ENCODE results near the gene FOLR3. TPM values are rescaled to one million over a fixed set of nuclear protein-coding genes. Genes with fewer than 3 reads are reported as not detected.
"Not testable (repeated sequence)": the region's sequence is repeated elsewhere in the genome, so short reads cannot be mapped to it uniquely, and the experiment has no call there.

Gene FOLR3
- total and polyA plus RNA-seq, 9 of the 15 experiments (the other 6 are each of a cell fraction or from before 2014, with no cell fraction given): not detected

GRCh38 chr11:72153874-72154273 is 18.3 kb downstream of the FOLR3 start:
- Histone ChIP-seq H3K4me1 (replicated peaks in 1 of 2; ENCODE audit: control insufficient read depth in 2 of 2, insufficient read depth in 2 of 2, low read length in 2 of 2) (peaks cover 3 to 22% of the 10 kb centered on the region in 2 experiments; a peak in 4 of 5 replicates), H3K27ac (ENCODE audit: extremely low read depth, low read depth, low read length) (peak overlapping the region; percentile 5; the same call in 2 of the 3 replicates), H2AFZ (ENCODE audit: low read depth, low read length) (peak overlapping the region; percentile 82)
- H4K20me1 ChIP-seq (replicated peaks; ENCODE audit: control insufficient read depth, insufficient read depth, low read length); H3K9ac ChIP-seq (ENCODE audit: insufficient read depth in 1 of 2, low read depth in 2 of 2, low read length in 2 of 2); H3K4me2 ChIP-seq (ENCODE audit: insufficient read depth, low read length); H3K79me2 ChIP-seq (ENCODE audit: control insufficient read depth, insufficient read depth, low read length); H3K4me3 ChIP-seq; intact Hi-C loops (cut with micrococcal nuclease); CTCF ChIA-PET (ENCODE audit: low intra/inter-chr PET ratio); BruUV-seq (replicated peaks); H3K27me3 ChIP-seq (ENCODE audit: control insufficient read depth in 2 of 2, insufficient read depth in 2 of 2, low read length in 2 of 2); DNase-seq (ENCODE audit: extremely low read depth in 1 of 4, low spot score in 3 of 4); H3K9me1 ChIP-seq (ENCODE audit: control insufficient read depth, insufficient read depth, low read length); FAIRE-seq; H3K36me3 ChIP-seq (ENCODE audit: control insufficient read depth, insufficient read depth, low read length); H3K9me3 ChIP-seq (replicated peaks; ENCODE audit: control insufficient read depth, insufficient read depth, low read depth, low read length): not testable (repeated sequence)
- 67% methylated on average over 3 of the region's 6 CpGs for WGBS (ENCODE audit: insufficient coverage, low coverage, missing lambda C conversion rate)
- peak; percentile 48 for ATAC-seq
- POLR2A ChIA-PET: interaction anchor here (0.7 to 1.7 kb wide), 6 partner anchors 10 to 277 kb away, joined by 3 to 6 read pairs (median 4); no protein-coding TSS in a partner anchor
- in situ Hi-C loops (cut with MboI): loop anchor here (5.0 kb wide), 1 partner anchor 132 kb away; no protein-coding TSS in a partner anchor
- peak; percentile 53; the same call in 1 of the 2 replicates for TF ChIP-seq L3MBTL2 (IDR thresholded peaks at IDR 0.05)
- peak; percentile 80 for TF ChIP-seq ZNF316 (IDR thresholded peaks at IDR 0.05)
- TF ChIP-seq MGA (IDR thresholded peaks at IDR 0.05): peak; percentile 32
- TF ChIP-seq MAFG (tag; conservative IDR thresholded peaks at IDR 0.05): 0 out of 2 replicates have a peak, but pooled peaks have one; percentile 33
- 0 out of 2 replicates have a peak, but pooled peaks have one; percentile 11 for TF ChIP-seq PKNOX1 (IDR thresholded peaks at IDR 0.05)
- TF ChIP-seq C11orf30 (IDR thresholded peaks at IDR 0.05; ENCODE audit: low read depth): peak; percentile 72
